SU-DHL-6 (cell line): ENCODE measurements around the gene ZNF319.

Source experiments
- H2AFZ ChIP-seq: fragments of 200-600 bp; sonication (generic); 2 replicates; pipeline ENCODE4 v1.6.1; 2014; ENCODE audit warnings: low read depth, mild to moderate bottlenecking, moderate library complexity, mixed read lengths, antibody characterized with exemption, low read length; ENCODE audit not compliant: severe bottlenecking
- H3F3A ChIP-seq: fragments of 200-600 bp; shearing (Covaris generic); 2 replicates; pipeline ENCODE4 v1.6.0; 2016; ENCODE audit warnings: antibody characterized with exemption, mild to moderate bottlenecking; ENCODE audit not compliant: insufficient read depth
- H3K27ac ChIP-seq: fragments of 200-600 bp; sonication (generic); 2 replicates; pipeline ENCODE4 v1.5.1; 2016; ENCODE audit warnings: low read depth, mild to moderate bottlenecking, low read length, moderate library complexity, mixed read lengths
- H3K27me3 ChIP-seq: fragments of 200-600 bp; sonication (generic), shearing (Covaris generic); 2 replicates; pipeline ENCODE4 v1.6.0; 2014; ENCODE audit warnings: mild to moderate bottlenecking, low read length
- H3K36me3 ChIP-seq: fragments of 200-600 bp; sonication (generic); 2 replicates; pipeline ENCODE4 v1.6.1; 2014; ENCODE audit warnings: mild to moderate bottlenecking, low read length, mixed read lengths
- H3K4me2 ChIP-seq: fragments of 300-600, 200-600 bp; shearing (Covaris generic), sonication (generic); 2 replicates; pipeline ENCODE4 v1.6.0; 2014; ENCODE audit warnings: low read length, low read depth, mild to moderate bottlenecking; ENCODE audit not compliant: poor library complexity, severe bottlenecking
- H3K4me3 ChIP-seq: fragments of 200-600 bp; sonication (generic); 2 replicates; pipeline ENCODE4 v1.5.1; 2014; ENCODE audit warnings: antibody characterized with exemption, low read length, mild to moderate bottlenecking, mixed read lengths; ENCODE audit not compliant: insufficient read depth, poor library complexity, severe bottlenecking
- H3K79me2 ChIP-seq: fragments of 200-600 bp; sonication (generic); 2 replicates; pipeline ENCODE4 v1.6.1; 2014; ENCODE audit warnings: mild to moderate bottlenecking, low read length, moderate library complexity; ENCODE audit not compliant: insufficient read depth
- H3K9ac ChIP-seq: fragments of 200-600 bp; sonication (generic); 2 replicates; pipeline ENCODE4 v1.7.0; 2014; ENCODE audit warnings: mild to moderate bottlenecking, low read length
- H3K9me2 ChIP-seq: fragments of 200-600 bp; sonication (generic); replicated peaks from 2 replicates; pipeline ENCODE4 v1.6.1; 2014; ENCODE audit warnings: low read length; ENCODE audit not compliant: insufficient read depth
- H3K9me3 ChIP-seq: fragments of 200-600 bp; sonication (generic); 2 replicates; pipeline ENCODE4 v1.6.1; 2014; ENCODE audit warnings: low read length, mixed read lengths; ENCODE audit not compliant: insufficient read depth
- H4K20me1 ChIP-seq: fragments of 200-600 bp; sonication (generic); 2 replicates; pipeline ENCODE4 v1.6.1; 2014; ENCODE audit warnings: low read depth, mild to moderate bottlenecking, antibody characterized with exemption, low read length, moderate library complexity, mixed read lengths
- CTCF ChIP-seq: fragments of 200-600 bp; sonication (generic); IDR thresholded peaks from one replicate; pipeline ENCODE4 v1.5.1; 2017; ENCODE audit warnings: antibody characterized with exemption, mild to moderate bottlenecking, low read length, moderate library complexity; ENCODE audit not compliant: insufficient read depth, poor library complexity, severe bottlenecking
- EZH2phosphoT487 ChIP-seq: fragments of 200-600 bp; sonication (generic), shearing (Covaris generic); conservative IDR thresholded peaks from 2 replicates; pipeline ENCODE4 v1.6.1; 2018; ENCODE audit warnings: mild to moderate bottlenecking, antibody characterized with exemption, low read length, moderate library complexity, mixed read lengths

The ZNF319 gene

GRCh38 chr16:58042886-58043515 is 42.5 kb upstream of the ZNF319 start:
- H3K9me3 ChIP-seq, result no peaks in the 10 kb centered on the region
- no peak overlapping the region for H3K9ac ChIP-seq
- H3K79me2 ChIP-seq, result no peaks in the 10 kb centered on the region
- TF ChIP-seq EZH2phosphoT487, result no peak
- TF ChIP-seq CTCF, result no peak
- H3K4me2 ChIP-seq, result no peak overlapping the region
- no peaks in the 10 kb centered on the region for H3K36me3 ChIP-seq
- H4K20me1 ChIP-seq, result no peaks in the 10 kb centered on the region
- no peak overlapping the region for H3K27ac ChIP-seq
- H3K4me3 ChIP-seq, result no peak overlapping the region
- H3K9me2 ChIP-seq, result no peaks in the 10 kb centered on the region
- H3K27me3 ChIP-seq, result no peaks in the 10 kb centered on the region
- no peaks in the 10 kb centered on the region for H3F3A ChIP-seq
- no peak overlapping the region for H2AFZ ChIP-seq

GRCh38 chr16:58042001-58042885 is 41.8 kb upstream of the ZNF319 start:
- H2AFZ ChIP-seq, result no peak overlapping the region

GRCh38 chr16:58041628-58041955 is 41.1 kb upstream of the ZNF319 start:
- Histone ChIP-seq H3F3A (no peaks in the 10 kb centered on the region), H3K79me2 (no peaks in the 10 kb centered on the region), H3K27ac (no peak overlapping the region), H3K4me2 (no peak overlapping the region), H3K27me3 (no peaks in the 10 kb centered on the region), H2AFZ (no peak overlapping the region), H3K4me3 (no peak overlapping the region), H3K9me2 (no peaks in the 10 kb centered on the region), H3K9me3 (no peaks in the 10 kb centered on the region), H3K36me3 (no peaks in the 10 kb centered on the region), H4K20me1 (no peaks in the 10 kb centered on the region), H3K9ac (no peak overlapping the region)
- no peak for TF ChIP-seq CTCF
- no peak for TF ChIP-seq EZH2phosphoT487

More at GRCh38 chr16:58042001-58042885, 41.8 kb upstream of the ZNF319 start:
- Histone ChIP-seq H3K79me2 (no peaks in the 10 kb centered on the region), H3K27me3 (no peaks in the 10 kb centered on the region), H3F3A (no peaks in the 10 kb centered on the region), H3K4me2 (no peak overlapping the region), H3K9me3 (no peaks in the 10 kb centered on the region), H3K4me3 (no peak overlapping the region), H3K36me3 (no peaks in the 10 kb centered on the region), H3K27ac (no peak overlapping the region), H4K20me1 (no peaks in the 10 kb centered on the region), H3K9ac (no peak overlapping the region), H3K9me2 (no peaks in the 10 kb centered on the region)
- TF ChIP-seq EZH2phosphoT487, result no peak
- no peak for TF ChIP-seq CTCF
